Liver (tissue), 3 donors: ENCODE results near the gene CHRNA9.

Source experiments
- RAD21 ChIP-seq, 2 donors: IDR thresholded peaks; 2 replicates each; pipeline ENCODE4 v1.6.1; 2016; ENCODE audit warnings: antibody characterized with exemption in 2 of 2, mild to moderate bottlenecking in 2 of 2
- TF ChIP-seq, protein P1 (sequence below): fragments of 150-350 bp; IDR thresholded peaks from 2 replicates; pipeline ENCODE4 v1.5.1; 2017; ENCODE audit warnings: improper control_type of control experiment, low read depth, low read length; ENCODE audit not compliant: missing input control
- TF ChIP-seq, protein P2 (sequence below): IDR thresholded peaks from 2 replicates; pipeline ENCODE4 v1.6.1; 2016; ENCODE audit warnings: antibody characterized with exemption
- TF ChIP-seq, protein P3 (sequence below): IDR thresholded peaks from 2 replicates; pipeline ENCODE4 v1.6.1; 2016; ENCODE audit warnings: antibody characterized with exemption
- donor health status: healthy.
- donor health status: healthy.

DNA sequence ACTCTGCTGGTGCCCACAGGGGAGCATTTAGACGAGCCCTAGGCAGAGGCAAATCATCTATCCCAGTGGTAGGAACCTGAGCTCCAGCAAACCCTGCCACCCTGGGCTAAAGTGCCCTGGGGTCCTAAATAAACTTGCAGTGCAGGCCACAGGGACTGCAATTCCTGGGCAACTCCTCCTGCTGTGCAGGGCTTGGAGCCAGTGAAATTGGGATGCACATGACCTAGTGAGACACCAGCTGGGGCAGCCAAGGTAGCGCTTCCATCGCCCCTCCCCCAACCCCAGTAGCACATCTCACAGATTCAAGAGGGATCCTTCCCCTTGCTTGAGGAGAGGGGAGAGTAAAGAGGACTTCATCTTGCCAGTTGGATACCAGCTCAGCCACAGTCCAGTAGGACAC lies 44.1 kb downstream of the CHRNA9 start:
- no peak for TF ChIP-seq RAD21 (IDR thresholded peaks at IDR 0.05)
- TF ChIP-seq, protein P1, sequence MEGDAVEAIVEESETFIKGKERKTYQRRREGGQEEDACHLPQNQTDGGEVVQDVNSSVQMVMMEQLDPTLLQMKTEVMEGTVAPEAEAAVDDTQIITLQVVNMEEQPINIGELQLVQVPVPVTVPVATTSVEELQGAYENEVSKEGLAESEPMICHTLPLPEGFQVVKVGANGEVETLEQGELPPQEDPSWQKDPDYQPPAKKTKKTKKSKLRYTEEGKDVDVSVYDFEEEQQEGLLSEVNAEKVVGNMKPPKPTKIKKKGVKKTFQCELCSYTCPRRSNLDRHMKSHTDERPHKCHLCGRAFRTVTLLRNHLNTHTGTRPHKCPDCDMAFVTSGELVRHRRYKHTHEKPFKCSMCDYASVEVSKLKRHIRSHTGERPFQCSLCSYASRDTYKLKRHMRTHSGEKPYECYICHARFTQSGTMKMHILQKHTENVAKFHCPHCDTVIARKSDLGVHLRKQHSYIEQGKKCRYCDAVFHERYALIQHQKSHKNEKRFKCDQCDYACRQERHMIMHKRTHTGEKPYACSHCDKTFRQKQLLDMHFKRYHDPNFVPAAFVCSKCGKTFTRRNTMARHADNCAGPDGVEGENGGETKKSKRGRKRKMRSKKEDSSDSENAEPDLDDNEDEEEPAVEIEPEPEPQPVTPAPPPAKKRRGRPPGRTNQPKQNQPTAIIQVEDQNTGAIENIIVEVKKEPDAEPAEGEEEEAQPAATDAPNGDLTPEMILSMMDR, result no peak
- TF ChIP-seq, protein P2, sequence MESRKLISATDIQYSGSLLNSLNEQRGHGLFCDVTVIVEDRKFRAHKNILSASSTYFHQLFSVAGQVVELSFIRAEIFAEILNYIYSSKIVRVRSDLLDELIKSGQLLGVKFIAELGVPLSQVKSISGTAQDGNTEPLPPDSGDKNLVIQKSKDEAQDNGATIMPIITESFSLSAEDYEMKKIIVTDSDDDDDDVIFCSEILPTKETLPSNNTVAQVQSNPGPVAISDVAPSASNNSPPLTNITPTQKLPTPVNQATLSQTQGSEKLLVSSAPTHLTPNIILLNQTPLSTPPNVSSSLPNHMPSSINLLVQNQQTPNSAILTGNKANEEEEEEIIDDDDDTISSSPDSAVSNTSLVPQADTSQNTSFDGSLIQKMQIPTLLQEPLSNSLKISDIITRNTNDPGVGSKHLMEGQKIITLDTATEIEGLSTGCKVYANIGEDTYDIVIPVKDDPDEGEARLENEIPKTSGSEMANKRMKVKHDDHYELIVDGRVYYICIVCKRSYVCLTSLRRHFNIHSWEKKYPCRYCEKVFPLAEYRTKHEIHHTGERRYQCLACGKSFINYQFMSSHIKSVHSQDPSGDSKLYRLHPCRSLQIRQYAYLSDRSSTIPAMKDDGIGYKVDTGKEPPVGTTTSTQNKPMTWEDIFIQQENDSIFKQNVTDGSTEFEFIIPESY, result no peak
- TF ChIP-seq, protein P3, sequence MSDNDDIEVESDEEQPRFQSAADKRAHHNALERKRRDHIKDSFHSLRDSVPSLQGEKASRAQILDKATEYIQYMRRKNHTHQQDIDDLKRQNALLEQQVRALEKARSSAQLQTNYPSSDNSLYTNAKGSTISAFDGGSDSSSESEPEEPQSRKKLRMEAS, result no peak
